Suprapubic skin (tissue), 3 donors: Measurements from ENCODE around the gene PHEX.

ENCODE experiments used
- CTCF ChIP-seq, 2 donors: fragments of 200-600 bp in 1 of 2; fragments of 450-650 bp in 1 of 2; sonication (generic) in 1 of 2; IDR thresholded peaks; one replicate each; pipeline ENCODE4 v1.5.1; 2016 to 2019; ENCODE audit warnings: antibody characterized with exemption in 2 of 2, mild to moderate bottlenecking in 1 of 2, moderate library complexity in 1 of 2
- POLR2AphosphoS5 ChIP-seq, 3 donors: sonication (generic); formaldehyde crosslinking; IDR thresholded peaks; one replicate each; pipeline ENCODE4 v1.6.1; 2017; ENCODE audit warnings: antibody characterized with exemption in 3 of 3

GRCh38 chrX:21989384-21989783 is 42.7 kb upstream of the PHEX start:
- TF ChIP-seq POLR2AphosphoS5 (IDR thresholded peaks at IDR 0.05) (no peak), CTCF (IDR thresholded peaks at IDR 0.05) (no peak)
